MM.1S (cell line): ENCODE measurements around the gene RHOT2.

Experiments used
- CTCF ChIP-seq: fragments of 300-600 bp; sonication (generic); IDR thresholded peaks from 2 replicates; pipeline ENCODE4 v1.5.1; 2016; ENCODE audit warnings: antibody characterized with exemption, low read length, mixed read lengths
- EZH2phosphoT487 ChIP-seq: fragments of 300-600 bp; sonication (generic); IDR thresholded peaks from 2 replicates; pipeline ENCODE4 v1.6.1; 2018; ENCODE audit warnings: antibody characterized with exemption, low read length

- TF ChIP-seq CTCF (no peak), EZH2phosphoT487 (no peak)
Measured at GRCh38 chr16:645852-646678, 21.9 kb upstream of the RHOT2 start.
